Measurements from ENCODE around the gene AIF1L.

AIF1L gene

GRCh38 chr9:131126059-131126426 lies 29.7 kb downstream of the AIF1L start:
- TF ChIP-seq CTCF (conservative IDR thresholded peaks at IDR 0.05): no peak
- H3K27ac ChIP-seq: peak overlapping the region; percentile 88

GRCh38 chr9:131129183-131129582 lies 32.9 kb downstream of the AIF1L start:
- TF ChIP-seq CTCF (conservative IDR thresholded peaks at IDR 0.05): no peak

GRCh38 chr9:131138676-131139075 lies 42.3 kb downstream of the AIF1L start:
- H3K27ac ChIP-seq: no peak overlapping the region
- TF ChIP-seq CTCF (conservative IDR thresholded peaks at IDR 0.05): no peak

More at GRCh38 chr9:131129183-131129582, 32.9 kb downstream of the AIF1L start:
- H3K27ac ChIP-seq: no peak overlapping the region

GRCh38 chr9:131140112-131140511 lies 43.8 kb downstream of the AIF1L start:
- no peak for TF ChIP-seq CTCF (conservative IDR thresholded peaks at IDR 0.05)
- no peak overlapping the region for H3K27ac ChIP-seq

GRCh38 chr9:131140550-131140949 lies 44.2 kb downstream of the AIF1L start:
- TF ChIP-seq CTCF (conservative IDR thresholded peaks at IDR 0.05): no peak
- no peak overlapping the region for H3K27ac ChIP-seq

- no peak overlapping the region for H3K27ac ChIP-seq
- TF ChIP-seq CTCF (conservative IDR thresholded peaks at IDR 0.05): no peak
Measured at GRCh38 chr9:131142160-131142559, 45.8 kb downstream of the AIF1L start.

GRCh38 chr9:131144201-131144600 lies 47.9 kb downstream of the AIF1L start:
- TF ChIP-seq CTCF (conservative IDR thresholded peaks at IDR 0.05): no peak
- H3K27ac ChIP-seq: no peak overlapping the region

- H3K27ac ChIP-seq: no peak overlapping the region
- no peak for TF ChIP-seq CTCF (conservative IDR thresholded peaks at IDR 0.05)
Measured at GRCh38 chr9:131145245-131145644, 48.9 kb downstream of the AIF1L start.

Measured in VCaP (cell line).